22Rv1 (cell line): Measurements from ENCODE around the gene LRRC42.

Experiments
- H3K27ac ChIP-seq: fragments of 450-650 bp; 2 replicates; pipeline ENCODE4 v1.5.1; 2017
- CTCF ChIP-seq: fragments of 450-650 bp; IDR thresholded peaks from 2 replicates; pipeline ENCODE4 v1.5.1; 2017; ENCODE audit warnings: mild to moderate bottlenecking
- ZFX ChIP-seq: fragments of 450-650 bp; IDR thresholded peaks from 2 replicates; pipeline ENCODE4 v1.6.1; 2017; ENCODE audit warnings: antibody characterized with exemption, borderline replicate concordance

LRRC42 gene

GRCh38 chr1:54007613-54008012 is 61.5 kb downstream of the LRRC42 start:
- no peak overlapping the region for H3K27ac ChIP-seq
- TF ChIP-seq ZFX (no peak), CTCF (no peak)

- TF ChIP-seq ZFX, result no peak
- TF ChIP-seq CTCF, result no peak
- no peak overlapping the region for H3K27ac ChIP-seq
Observed at GRCh38 chr1:54008876-54009275, 62.7 kb downstream of the LRRC42 start.

GRCh38 chr1:54009406-54009805 is 63.3 kb downstream of the LRRC42 start:
- no peak overlapping the region for H3K27ac ChIP-seq
- no peak for TF ChIP-seq ZFX
- TF ChIP-seq CTCF, result no peak

DNA sequence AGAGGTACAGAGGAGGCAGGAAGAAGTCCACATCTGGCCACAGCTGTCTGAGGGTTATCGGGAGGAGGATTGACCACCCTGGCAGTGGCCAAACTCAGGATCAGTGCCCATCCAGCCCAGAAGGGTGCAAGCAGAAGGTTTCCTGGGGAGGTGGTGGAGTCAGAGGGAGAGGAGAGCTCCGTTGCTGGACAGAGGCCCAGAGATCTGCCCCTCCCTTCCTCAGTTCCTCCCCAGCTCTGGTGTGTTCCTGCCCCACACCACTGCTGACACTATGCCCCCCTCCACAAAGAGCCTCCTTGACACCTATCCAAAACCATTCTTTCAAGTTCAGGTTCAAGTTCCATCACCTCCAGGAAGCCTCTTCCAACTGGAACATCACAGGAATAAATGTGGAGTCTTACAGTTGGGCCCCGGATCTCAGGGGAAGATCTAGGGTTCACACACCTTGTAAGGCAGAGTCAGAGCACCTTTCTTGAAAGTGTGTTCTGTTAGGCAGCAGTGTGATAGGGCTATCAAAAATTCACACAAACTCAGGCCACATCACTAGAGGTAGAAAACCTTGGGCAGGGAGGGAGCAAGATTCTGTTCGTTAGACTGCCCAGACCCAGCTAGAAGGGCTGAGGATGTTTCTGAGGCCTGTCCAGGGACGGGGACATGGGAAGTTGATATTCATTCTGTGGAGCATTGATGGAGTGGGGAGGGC is 64.4 kb downstream of the LRRC42 start:
- H3K27ac ChIP-seq, result no peak overlapping the region
- no peak for TF ChIP-seq CTCF
- no peak for TF ChIP-seq ZFX

DNA sequence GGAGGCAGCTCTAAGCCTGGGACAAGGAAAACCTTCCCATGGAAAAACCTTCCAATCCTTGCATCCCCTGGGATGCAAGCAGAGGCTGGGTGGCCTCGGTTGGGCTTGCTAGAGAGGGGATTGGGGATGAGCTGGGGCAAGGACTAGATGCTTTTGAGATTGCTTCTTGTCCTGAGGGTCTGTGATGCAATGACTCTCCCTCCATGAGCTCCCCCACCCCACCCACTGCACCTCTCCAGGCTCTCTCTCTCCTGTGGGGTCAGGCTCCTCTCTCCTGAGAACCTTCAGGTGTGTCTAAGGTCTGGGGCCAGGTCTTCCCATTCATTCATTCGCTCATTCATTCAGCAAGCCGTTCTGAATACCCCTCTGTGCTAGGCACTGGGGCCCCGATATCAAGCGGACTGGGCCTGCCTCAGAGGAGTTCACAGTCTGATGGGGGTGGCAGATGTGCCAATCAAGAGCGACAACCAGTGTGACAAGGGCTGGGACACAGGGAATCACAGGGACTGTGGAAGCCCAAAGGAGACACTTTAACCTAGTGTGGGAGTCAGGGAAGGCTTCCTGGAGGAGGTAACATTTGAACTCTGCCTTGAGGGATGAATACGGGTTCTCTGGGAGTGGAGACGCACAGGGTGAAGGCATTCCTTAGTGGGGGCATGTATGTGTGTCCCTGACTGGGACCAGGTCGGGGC is 65.3 kb downstream of the LRRC42 start:
- H3K27ac ChIP-seq, result no peak overlapping the region
- TF ChIP-seq CTCF, result no peak
- TF ChIP-seq ZFX, result no peak

- H3K27ac ChIP-seq, result no peak overlapping the region
- no peak for TF ChIP-seq ZFX
- TF ChIP-seq CTCF, result no peak
Observed at GRCh38 chr1:54012008-54012325, 65.8 kb downstream of the LRRC42 start.

GRCh38 chr1:54012863-54013262 is 66.7 kb downstream of the LRRC42 start:
- no peak overlapping the region for H3K27ac ChIP-seq
- TF ChIP-seq CTCF (no peak), ZFX (no peak)
